Measurements from ENCODE around the gene AFF3. TPM values are rescaled to one million over a fixed set of nuclear protein-coding genes. Genes with fewer than 3 reads are reported as not detected.

Gene AFF3
- total RNA-seq, 1 experiment from 2014 or later = 0.61 TPM

DNA sequence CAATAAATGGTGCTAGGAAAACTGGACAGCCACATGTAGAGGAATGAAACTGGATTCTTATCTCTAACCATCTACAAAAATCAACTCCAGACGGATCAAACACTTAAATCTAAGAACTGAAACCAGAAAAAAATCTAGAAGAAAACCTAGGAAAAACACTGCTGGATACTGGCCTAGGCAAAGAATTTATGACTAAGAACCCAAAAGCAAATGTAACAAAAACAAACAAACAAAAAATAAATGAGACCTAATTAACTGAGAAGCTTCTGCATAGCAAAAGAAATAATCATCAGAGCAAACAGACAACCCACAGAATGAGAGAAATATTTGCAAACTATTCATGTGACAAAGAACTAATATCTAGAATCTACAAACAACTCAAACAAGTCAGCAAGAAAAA is 338.5 kb downstream of the AFF3 start:
- Histone ChIP-seq H4K20me1 (ENCODE audit: insufficient read depth) (no peaks in the 10 kb centered on the region), H3K4me2 (ENCODE audit: low read length) (no peak overlapping the region), H3K27ac (ENCODE audit: low read depth, low read length) (no peak overlapping the region), H3K36me3 (ENCODE audit: control insufficient read depth in 1 of 2, insufficient read depth in 2 of 2, low read length in 2 of 2) (no peaks in the 10 kb centered on the region), H3K9me3 (ENCODE audit: control insufficient read depth in 1 of 2, insufficient read depth in 1 of 2, low read depth in 1 of 2, low read length in 2 of 2) (no peaks in the 10 kb centered on the region), H3K4me1 (ENCODE audit: control insufficient read depth in 1 of 2, insufficient read depth in 2 of 2, low read length in 2 of 2) (no peaks in the 10 kb centered on the region), H3K27me3 (ENCODE audit: insufficient read depth, low read length) (peaks cover 53% of the 10 kb centered on the region), H3K79me2 (ENCODE audit: insufficient read depth, low read length) (no peaks in the 10 kb centered on the region), H3K9me2 (ENCODE audit: insufficient read depth) (no peaks in the 10 kb centered on the region; the same call in 1 of the 2 replicates), H3K9ac (ENCODE audit: low read length) (no peak overlapping the region), H2AFZ (ENCODE audit: low read depth, low read length, poor library complexity, severe bottlenecking) (no peak overlapping the region), H3K4me3 (replicated peaks in 1 of 2; ENCODE audit: low read depth in 1 of 2, low read length in 2 of 2) (no peak overlapping the region)
- DNase-seq (ENCODE audit: low read depth, low spot score) (no peak), ATAC-seq (no peak)
- no TSS peak for BruUV-seq (replicated peaks)
- RAD21 ChIA-PET (ENCODE audit: low non-redundant PET in 1 of 2, low total read pairs in 2 of 2, uncharacterized antibody in 2 of 2, unreplicated experiment in 2 of 2) = no interaction called here
- intact Hi-C loops (cut with micrococcal nuclease) = no loop called here
- POLR2A ChIA-PET = no interaction called here
- CTCF ChIA-PET = no interaction called here
- TF ChIP-seq SIN3A (IDR thresholded peaks at IDR 0.05; ENCODE audit: low read depth) = no peak
- no peak for TF ChIP-seq ZFX (IDR thresholded peaks at IDR 0.05)
- TF ChIP-seq CBX3 (IDR thresholded peaks at IDR 0.05; ENCODE audit: low read depth) = no peak
- TF ChIP-seq CEBPB (IDR thresholded peaks at IDR 0.05; ENCODE audit: low read depth) = no peak
- TF ChIP-seq, protein P1, sequence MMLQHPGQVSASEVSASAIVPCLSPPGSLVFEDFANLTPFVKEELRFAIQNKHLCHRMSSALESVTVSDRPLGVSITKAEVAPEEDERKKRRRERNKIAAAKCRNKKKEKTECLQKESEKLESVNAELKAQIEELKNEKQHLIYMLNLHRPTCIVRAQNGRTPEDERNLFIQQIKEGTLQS (IDR thresholded peaks at IDR 0.05) = no peak
- no peak for TF ChIP-seq JUND (IDR thresholded peaks at IDR 0.05)

DNA sequence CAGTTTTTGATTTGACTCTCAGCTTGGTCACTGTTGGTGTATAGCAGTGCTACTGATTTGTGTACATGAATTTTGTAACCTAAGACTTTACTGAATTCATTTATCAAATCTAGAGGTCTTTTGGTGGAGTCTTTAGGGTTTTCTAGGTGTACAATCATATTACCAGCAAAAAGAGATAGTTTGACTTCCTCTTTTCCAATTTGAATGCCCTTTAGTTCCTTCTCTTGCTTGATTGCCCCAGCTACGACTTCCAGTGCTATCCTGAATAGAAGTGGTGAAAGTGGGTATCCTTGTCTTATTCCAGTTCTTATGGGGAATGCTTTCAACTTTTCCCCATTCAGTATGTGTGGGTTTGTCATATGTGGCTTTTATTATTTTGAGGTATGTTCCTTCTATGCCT is 339.7 kb downstream of the AFF3 start:
- Histone ChIP-seq H3K4me1 (ENCODE audit: control insufficient read depth in 1 of 2, insufficient read depth in 2 of 2, low read length in 2 of 2) (no peaks in the 10 kb centered on the region), H3K9ac (ENCODE audit: low read length) (no peak overlapping the region), H3K79me2 (ENCODE audit: insufficient read depth, low read length) (no peaks in the 10 kb centered on the region), H3K4me3 (replicated peaks in 1 of 2; ENCODE audit: low read depth in 1 of 2, low read length in 2 of 2) (no peak overlapping the region), H3K9me2 (ENCODE audit: insufficient read depth) (no peaks in the 10 kb centered on the region; the same call in 1 of the 2 replicates), H3K27me3 (ENCODE audit: insufficient read depth, low read length) (peaks cover 46% of the 10 kb centered on the region), H2AFZ (ENCODE audit: low read depth, low read length, poor library complexity, severe bottlenecking) (no peak overlapping the region), H4K20me1 (ENCODE audit: insufficient read depth) (no peaks in the 10 kb centered on the region), H3K9me3 (ENCODE audit: control insufficient read depth in 1 of 2, insufficient read depth in 1 of 2, low read depth in 1 of 2, low read length in 2 of 2) (0 out of 4 replicates have a peak, but pooled peaks cover 0 to 2% of the 10 kb centered on the region in 2 experiments), H3K27ac (ENCODE audit: low read depth, low read length) (no peak overlapping the region), H3K36me3 (ENCODE audit: control insufficient read depth in 1 of 2, insufficient read depth in 2 of 2, low read length in 2 of 2) (no peaks in the 10 kb centered on the region), H3K4me2 (ENCODE audit: low read length) (no peak overlapping the region)
- ChIA-PET RAD21 (ENCODE audit: low non-redundant PET in 1 of 2, low total read pairs in 2 of 2, uncharacterized antibody in 2 of 2, unreplicated experiment in 2 of 2) (no interaction called here), CTCF (interaction anchor here (1.6 kb wide), 1 partner anchor 244 kb away, joined by 3 read pairs; no protein-coding TSS in a partner anchor), POLR2A (no interaction called here)
- no TSS peak for BruUV-seq (replicated peaks)
- DNase-seq (ENCODE audit: low read depth, low spot score) = no peak
- ATAC-seq = no peak
- intact Hi-C loops (cut with micrococcal nuclease) = no loop called here
- TF ChIP-seq YY1 (IDR thresholded peaks at IDR 0.05; ENCODE audit: extremely low read depth, insufficient replicate concordance, low read depth, low read length) = no peak
- no peak for TF ChIP-seq SRF (IDR thresholded peaks at IDR 0.05; ENCODE audit: low read depth)
- TF ChIP-seq JUND (IDR thresholded peaks at IDR 0.05) = no peak
- TF ChIP-seq FOSL1 (IDR thresholded peaks at IDR 0.05; ENCODE audit: low read depth) = no peak
- TF ChIP-seq, protein P2, sequence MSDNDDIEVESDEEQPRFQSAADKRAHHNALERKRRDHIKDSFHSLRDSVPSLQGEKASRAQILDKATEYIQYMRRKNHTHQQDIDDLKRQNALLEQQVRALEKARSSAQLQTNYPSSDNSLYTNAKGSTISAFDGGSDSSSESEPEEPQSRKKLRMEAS (IDR thresholded peaks at IDR 0.05) = no peak
- no peak for TF ChIP-seq TCF7L2 (IDR thresholded peaks at IDR 0.05; ENCODE audit: borderline replicate concordance, extremely low read depth, insufficient read depth, insufficient read length)
- TF ChIP-seq EGR1 (IDR thresholded peaks at IDR 0.05; ENCODE audit: low read depth) = no peak
- no peak for TF ChIP-seq SIN3A (IDR thresholded peaks at IDR 0.05; ENCODE audit: low read depth)
- no peak for TF ChIP-seq CEBPB (IDR thresholded peaks at IDR 0.05; ENCODE audit: low read depth)
- TF ChIP-seq, protein P3, sequence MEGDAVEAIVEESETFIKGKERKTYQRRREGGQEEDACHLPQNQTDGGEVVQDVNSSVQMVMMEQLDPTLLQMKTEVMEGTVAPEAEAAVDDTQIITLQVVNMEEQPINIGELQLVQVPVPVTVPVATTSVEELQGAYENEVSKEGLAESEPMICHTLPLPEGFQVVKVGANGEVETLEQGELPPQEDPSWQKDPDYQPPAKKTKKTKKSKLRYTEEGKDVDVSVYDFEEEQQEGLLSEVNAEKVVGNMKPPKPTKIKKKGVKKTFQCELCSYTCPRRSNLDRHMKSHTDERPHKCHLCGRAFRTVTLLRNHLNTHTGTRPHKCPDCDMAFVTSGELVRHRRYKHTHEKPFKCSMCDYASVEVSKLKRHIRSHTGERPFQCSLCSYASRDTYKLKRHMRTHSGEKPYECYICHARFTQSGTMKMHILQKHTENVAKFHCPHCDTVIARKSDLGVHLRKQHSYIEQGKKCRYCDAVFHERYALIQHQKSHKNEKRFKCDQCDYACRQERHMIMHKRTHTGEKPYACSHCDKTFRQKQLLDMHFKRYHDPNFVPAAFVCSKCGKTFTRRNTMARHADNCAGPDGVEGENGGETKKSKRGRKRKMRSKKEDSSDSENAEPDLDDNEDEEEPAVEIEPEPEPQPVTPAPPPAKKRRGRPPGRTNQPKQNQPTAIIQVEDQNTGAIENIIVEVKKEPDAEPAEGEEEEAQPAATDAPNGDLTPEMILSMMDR (IDR thresholded peaks at IDR 0.05 in 2 of 3, conservative IDR thresholded peaks at IDR 0.05 in 1 of 3; ENCODE audit: borderline replicate concordance in 1 of 3, insufficient read depth in 1 of 3, low read depth in 2 of 3, low read length in 2 of 3) = no peak
- TF ChIP-seq POLR2AphosphoS5 (IDR thresholded peaks at IDR 0.05; ENCODE audit: low read depth, low read length) = no peak
- no peak for TF ChIP-seq ZFX (IDR thresholded peaks at IDR 0.05)
- no peak for TF ChIP-seq POLR2A (IDR thresholded peaks at IDR 0.05; ENCODE audit: borderline replicate concordance, extremely low read depth, insufficient read depth, insufficient read length)

Measured in HCT116 (cell line).